HEK293 (cell line): Measurements from ENCODE around the gene SAT1.

Experiments
- CTCF ChIA-PET: fragments of 350-600 bp; formaldehyde crosslinking; extraction: SDS; loops from one replicate; lab custom pipeline; 2021; ENCODE audit warnings: antibody characterized with exemption; lab: Yijun Ruan, JAX
- POLR2A ChIA-PET: fragments of 300-600 bp; formaldehyde crosslinking; extraction: SDS; loops from one replicate; lab custom pipeline; 2020; ENCODE audit warnings: antibody characterized with exemption, inconsistent platforms; lab: Yijun Ruan, JAX
- H3K27ac ChIP-seq: fragments of 200-500 bp; sonication (Bioruptor generic); 2 replicates; pipeline ENCODE4 v1.5.1; 2014; ENCODE audit warnings: low read depth, low read length, control low read depth, inconsistent platforms; ENCODE audit errors: extremely low read depth
- H3K36me3 ChIP-seq, 2 experiments: fragments of 200-500 bp in 1 of 2; sonication (Bioruptor generic) in 1 of 2; 1 replicate in 1 of 2; 2 replicates in 1 of 2; pipeline ENCODE4 v1.5.1; 2014 to 2017; ENCODE audit warnings: inconsistent platforms in 2 of 2, low read length in 2 of 2; ENCODE audit not compliant: control insufficient read depth in 2 of 2, insufficient read depth in 1 of 2
- H3K4me1 ChIP-seq: fragments of 200-500 bp; sonication (Bioruptor generic); 2 replicates; pipeline ENCODE4 v1.5.1; 2014; ENCODE audit warnings: mild to moderate bottlenecking, low read length, inconsistent platforms; ENCODE audit not compliant: control insufficient read depth, insufficient read depth
- H3K4me3 ChIP-seq: 2 replicates; pipeline ENCODE4 v1.5.1; 2011; ENCODE audit warnings: low read depth, mild to moderate bottlenecking, control low read depth, low read length, moderate library complexity
- H3K9me3 ChIP-seq: fragments of 200-500 bp; sonication (Bioruptor generic); 2 replicates; pipeline ENCODE4 v1.5.1; 2014; ENCODE audit warnings: low read depth, low read length, inconsistent platforms; ENCODE audit not compliant: control insufficient read depth, insufficient read depth
- EGR2 ChIP-seq: fragments of 450-650 bp; formaldehyde crosslinking; IDR thresholded peaks from 2 replicates; pipeline ENCODE4 v1.5.1; 2016; ENCODE audit warnings: low read depth, missing biosample characterization, missing genetic modification characterization
- GLI4 ChIP-seq: fragments of 450-650 bp; formaldehyde crosslinking; IDR thresholded peaks from 2 replicates; pipeline ENCODE4 v1.5.1; 2016; ENCODE audit warnings: missing biosample characterization, missing genetic modification characterization
- GLIS1 ChIP-seq: fragments of 450-650 bp; formaldehyde crosslinking; IDR thresholded peaks from 2 replicates; pipeline ENCODE4 v1.5.1; 2016; ENCODE audit warnings: missing biosample characterization, missing genetic modification characterization
- GLIS2 ChIP-seq: fragments of 450-650 bp; formaldehyde crosslinking; IDR thresholded peaks from 2 replicates; pipeline ENCODE4 v1.5.1; 2016; ENCODE audit warnings: missing biosample characterization, missing genetic modification characterization
- HIC1 ChIP-seq: fragments of 450-650 bp; formaldehyde crosslinking; IDR thresholded peaks from 2 replicates; pipeline ENCODE4 v1.5.1; 2016; ENCODE audit warnings: missing biosample characterization, missing genetic modification characterization
- HOXD13 ChIP-seq: sonication (generic); formaldehyde crosslinking; IDR thresholded peaks from 2 replicates; pipeline ENCODE4 v1.8.0; 2022; ENCODE audit warnings: missing genetic modification reagents, borderline replicate concordance
- KLF1 ChIP-seq: fragments of 450-650 bp; formaldehyde crosslinking; IDR thresholded peaks from 2 replicates; pipeline ENCODE4 v1.5.1; 2016; ENCODE audit warnings: missing biosample characterization, missing genetic modification characterization
- KLF10 ChIP-seq: fragments of 450-650 bp; IDR thresholded peaks from 2 replicates; pipeline ENCODE4 v1.5.1; 2018; ENCODE audit warnings: missing biosample characterization, mild to moderate bottlenecking, missing genetic modification characterization
- KLF16 ChIP-seq: fragments of 450-650 bp; formaldehyde crosslinking; IDR thresholded peaks from 2 replicates; pipeline ENCODE4 v1.5.1; 2017; ENCODE audit warnings: missing biosample characterization, missing genetic modification characterization
- KLF8 ChIP-seq: fragments of 450-650 bp; formaldehyde crosslinking; IDR thresholded peaks from 2 replicates; pipeline ENCODE4 v1.5.1; 2016; ENCODE audit warnings: missing biosample characterization, missing genetic modification characterization
- KLF9 ChIP-seq: fragments of 450-650 bp; formaldehyde crosslinking; IDR thresholded peaks from 2 replicates; pipeline ENCODE4 v1.5.1; 2016; ENCODE audit warnings: missing biosample characterization, missing genetic modification characterization, low read depth
- TRIM28 ChIP-seq: IDR thresholded peaks from 2 replicates; pipeline ENCODE4 v1.6.1; 2011; ENCODE audit warnings: low read length, control low read depth, borderline replicate concordance
- ZBTB1 ChIP-seq: fragments of 450-650 bp; formaldehyde crosslinking; IDR thresholded peaks from 2 replicates; pipeline ENCODE4 v1.5.1; 2016; ENCODE audit warnings: missing biosample characterization, missing genetic modification characterization
- ZBTB20 ChIP-seq: fragments of 450-650 bp; formaldehyde crosslinking; IDR thresholded peaks from 2 replicates; pipeline ENCODE4 v1.5.1; 2016; ENCODE audit warnings: missing biosample characterization, missing genetic modification characterization
- ZBTB48 ChIP-seq: fragments of 450-650 bp; formaldehyde crosslinking; IDR thresholded peaks from 2 replicates; pipeline ENCODE4 v1.5.1; 2016; ENCODE audit warnings: missing biosample characterization, missing genetic modification characterization
- ZBTB7A ChIP-seq: fragments of 450-650 bp; formaldehyde crosslinking; IDR thresholded peaks from 2 replicates; pipeline ENCODE4 v1.5.1; 2016; ENCODE audit warnings: low read depth, missing biosample characterization, missing genetic modification characterization
- ZEB2 ChIP-seq: fragments of 450-650 bp; formaldehyde crosslinking; IDR thresholded peaks from 2 replicates; pipeline ENCODE4 v1.5.1; 2016; ENCODE audit warnings: missing biosample characterization, missing genetic modification characterization
- ZIC2 ChIP-seq: fragments of 450-650 bp; formaldehyde crosslinking; IDR thresholded peaks from 2 replicates; pipeline ENCODE4 v1.5.1; 2016; ENCODE audit warnings: missing biosample characterization, missing genetic modification characterization
- ZNF274 ChIP-seq, 2 experiments: fragments of 200-500 bp in 1 of 2; fragments of 450-650 bp in 1 of 2; sonication (Bioruptor generic) in 1 of 2; formaldehyde crosslinking in 1 of 2; IDR thresholded peaks; 2 replicates each; pipeline versions ENCODE4 v1.5.1 to v1.6.1; 2014 to 2016; ENCODE audit warnings: borderline replicate concordance in 1 of 2, inconsistent platforms in 1 of 2, low read length in 1 of 2, missing biosample characterization in 1 of 2, missing genetic modification characterization in 1 of 2
- ZNF302 ChIP-seq: fragments of 450-650 bp; formaldehyde crosslinking; IDR thresholded peaks from 2 replicates; pipeline ENCODE4 v1.5.1; 2016; ENCODE audit warnings: missing biosample characterization, missing genetic modification characterization, low read depth
- ZNF341 ChIP-seq: fragments of 450-650 bp; formaldehyde crosslinking; IDR thresholded peaks from 2 replicates; pipeline ENCODE4; 2016; ENCODE audit warnings: low read depth, missing biosample characterization, missing genetic modification characterization
- ZNF350 ChIP-seq: fragments of 450-650 bp; formaldehyde crosslinking; IDR thresholded peaks from 2 replicates; pipeline ENCODE4 v1.5.0; 2017; ENCODE audit warnings: missing biosample characterization, mild to moderate bottlenecking, missing genetic modification characterization
- ZNF366 ChIP-seq: fragments of 450-650 bp; formaldehyde crosslinking; conservative IDR thresholded peaks from 2 replicates; pipeline ENCODE4 v1.5.1; 2016; ENCODE audit warnings: missing biosample characterization, missing genetic modification characterization
- ZNF501 ChIP-seq: fragments of 450-650 bp; formaldehyde crosslinking; IDR thresholded peaks from 2 replicates; pipeline ENCODE4 v1.5.1; 2016; ENCODE audit warnings: missing biosample characterization, missing genetic modification characterization
- ZNF596 ChIP-seq: fragments of 450-650 bp; IDR thresholded peaks from 2 replicates; pipeline ENCODE4 v1.5.0; 2018; ENCODE audit warnings: missing biosample characterization, mild to moderate bottlenecking, missing genetic modification characterization, moderate library complexity
- ZNF660 ChIP-seq: fragments of 450-650 bp; IDR thresholded peaks from 2 replicates; pipeline ENCODE4 v1.5.1; 2018; ENCODE audit warnings: missing biosample characterization, mild to moderate bottlenecking, missing genetic modification characterization
- ZNF837 ChIP-seq: fragments of 450-650 bp; formaldehyde crosslinking; IDR thresholded peaks from 2 replicates; pipeline ENCODE4 v1.5.1; 2016; ENCODE audit warnings: missing biosample characterization, missing genetic modification characterization
- TF ChIP-seq, protein P1 (sequence below): fragments of 450-650 bp; formaldehyde crosslinking; IDR thresholded peaks from 2 replicates; pipeline ENCODE4 v1.5.1; 2016; ENCODE audit warnings: missing biosample characterization, missing genetic modification characterization
- TF ChIP-seq, protein P2 (sequence below): fragments of 450-650 bp; formaldehyde crosslinking; IDR thresholded peaks from 2 replicates; pipeline ENCODE4 v1.5.1; 2016; ENCODE audit warnings: missing biosample characterization, missing genetic modification characterization

Gene SAT1

GRCh38 chrX:23742174-23742696 is 40.7 kb upstream of the SAT1 start (continued):
- peak; percentile 32; the same call in 1 of the 2 replicates for TF ChIP-seq TRIM28
- TF ChIP-seq KLF1 = no peak
- no peak for TF ChIP-seq ZNF302
- peak; percentile 77 for TF ChIP-seq KLF10 (tag by site-specific recombination)
- TF ChIP-seq ZNF596 = peak; percentile 97

DNA sequence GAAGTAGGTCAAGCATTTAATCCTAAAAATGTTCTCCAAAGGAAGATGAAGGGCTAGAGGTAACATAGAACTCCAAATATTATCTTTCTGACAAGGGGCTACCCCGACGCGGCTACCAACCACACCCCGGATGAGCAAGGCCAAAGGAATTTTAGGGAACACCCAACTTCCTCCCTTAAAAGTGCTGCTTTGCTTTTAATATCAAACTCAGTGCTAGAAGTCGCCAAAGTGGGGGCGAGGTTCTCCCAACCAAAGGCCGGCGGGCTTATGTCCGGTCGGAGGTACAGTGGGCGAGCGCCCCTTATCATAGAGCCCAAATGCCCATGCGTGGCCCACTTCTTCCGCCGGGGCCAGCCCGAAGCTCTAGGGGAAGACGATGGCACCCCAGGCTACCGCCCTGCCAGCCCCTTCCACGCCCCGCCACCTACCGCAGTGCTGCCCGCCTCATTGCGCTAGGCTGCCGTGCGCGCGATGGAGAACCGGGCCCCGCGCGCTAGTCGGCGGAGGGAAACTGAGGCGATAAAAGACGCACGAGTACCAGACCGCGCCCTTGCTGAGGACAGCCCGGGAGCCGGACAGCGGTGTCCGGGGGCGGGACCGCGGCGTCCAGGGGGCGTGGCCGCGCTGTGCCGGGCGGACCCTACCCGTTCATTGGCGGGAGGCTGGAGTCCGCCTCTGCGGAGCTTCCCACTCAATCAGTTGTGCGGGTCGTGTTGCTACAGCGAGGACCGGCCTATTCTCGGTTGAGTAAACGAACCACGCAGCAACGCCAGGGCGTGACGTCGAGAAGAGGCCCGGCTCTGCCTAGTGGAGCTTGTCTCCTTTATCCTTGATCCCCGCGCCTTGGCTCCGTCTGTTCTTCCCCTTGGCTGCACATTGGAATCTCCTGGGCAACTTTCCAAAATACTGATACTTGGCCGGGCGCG is 40.0 kb upstream of the SAT1 start, which contains the start of gene ACOT9:
Gene ACOT9, minus strand, starts transcription at position 580 of the 926 bp plus-strand sequence. Its CDS starts 132 bp downstream, at position 448.
- H3K4me3 ChIP-seq = peak within 1 kb of the TSS; percentile 80
- CTCF ChIA-PET = interaction anchor here (0.7 to 2.1 kb wide), 4 partner anchors 12 to 159 kb away, joined by 4 to 7 read pairs (median 6); no protein-coding TSS in a partner anchor
- H3K36me3 ChIP-seq = no peaks in the 10 kb centered on the region
- H3K9me3 ChIP-seq = no peaks in the 10 kb centered on the region
- H3K27ac ChIP-seq = peak within 1 kb of the TSS; percentile 77
- no peaks in the 10 kb centered on the region; the same call in 1 of the 2 replicates for H3K4me1 ChIP-seq
- POLR2A ChIA-PET = interaction anchor here (0.5 to 3.1 kb wide), 12 partner anchors 9 to 283 kb away, joined by 3 to 46 read pairs (median 5); partner anchors contain the start of gene SAT1
- TF ChIP-seq ZBTB48 (tag by site-specific recombination) (peak; percentile 81), ZBTB20 (tag by site-specific recombination) (peak; percentile 83; the same call in 1 of the 2 replicates), ZIC2 (tag by site-specific recombination) (peak; percentile 45; the same call in 1 of the 2 replicates), ZBTB7A (tag by site-specific recombination) (no peak), ZBTB1 (tag by site-specific recombination) (0 out of 2 replicates have a peak, but pooled peaks have one; percentile 19), ZNF837 (tag by site-specific recombination) (no peak), ZNF660 (tag by site-specific recombination) (peak; percentile 66), KLF1 (peak; percentile 70), HOXD13 (CRISPR knock-in tag) (no peak), HIC1 (tag by site-specific recombination) (peak; percentile 91), EGR2 (tag by site-specific recombination) (peak; percentile 79), ZNF341 (peak; percentile 25; the same call in 1 of the 2 replicates), KLF8 (tag by site-specific recombination) (peak; percentile 47; the same call in 1 of the 2 replicates), GLIS2 (tag by site-specific recombination) (peak; percentile 62), ZNF274 (IDR thresholded peaks at IDR 0.05; ENCODE audit: low read length) (no peak), ZNF274 (tag by site-specific recombination; IDR thresholded peaks at IDR 0.05; ENCODE audit: borderline replicate concordance) (no peak), ZNF366 (tag by site-specific recombination) (peak; percentile 60), KLF16 (tag by site-specific recombination) (peak; percentile 67), GLIS1 (tag by site-specific recombination) (peak; percentile 24), KLF9 (tag by site-specific recombination) (peak; percentile 95), ZNF501 (0 out of 2 replicates have a peak, but pooled peaks have one; percentile 44), ZNF350 (no peak), GLI4 (tag by site-specific recombination) (no peak), ZEB2 (tag by site-specific recombination) (peak; percentile 71)
- TF ChIP-seq, protein P1, sequence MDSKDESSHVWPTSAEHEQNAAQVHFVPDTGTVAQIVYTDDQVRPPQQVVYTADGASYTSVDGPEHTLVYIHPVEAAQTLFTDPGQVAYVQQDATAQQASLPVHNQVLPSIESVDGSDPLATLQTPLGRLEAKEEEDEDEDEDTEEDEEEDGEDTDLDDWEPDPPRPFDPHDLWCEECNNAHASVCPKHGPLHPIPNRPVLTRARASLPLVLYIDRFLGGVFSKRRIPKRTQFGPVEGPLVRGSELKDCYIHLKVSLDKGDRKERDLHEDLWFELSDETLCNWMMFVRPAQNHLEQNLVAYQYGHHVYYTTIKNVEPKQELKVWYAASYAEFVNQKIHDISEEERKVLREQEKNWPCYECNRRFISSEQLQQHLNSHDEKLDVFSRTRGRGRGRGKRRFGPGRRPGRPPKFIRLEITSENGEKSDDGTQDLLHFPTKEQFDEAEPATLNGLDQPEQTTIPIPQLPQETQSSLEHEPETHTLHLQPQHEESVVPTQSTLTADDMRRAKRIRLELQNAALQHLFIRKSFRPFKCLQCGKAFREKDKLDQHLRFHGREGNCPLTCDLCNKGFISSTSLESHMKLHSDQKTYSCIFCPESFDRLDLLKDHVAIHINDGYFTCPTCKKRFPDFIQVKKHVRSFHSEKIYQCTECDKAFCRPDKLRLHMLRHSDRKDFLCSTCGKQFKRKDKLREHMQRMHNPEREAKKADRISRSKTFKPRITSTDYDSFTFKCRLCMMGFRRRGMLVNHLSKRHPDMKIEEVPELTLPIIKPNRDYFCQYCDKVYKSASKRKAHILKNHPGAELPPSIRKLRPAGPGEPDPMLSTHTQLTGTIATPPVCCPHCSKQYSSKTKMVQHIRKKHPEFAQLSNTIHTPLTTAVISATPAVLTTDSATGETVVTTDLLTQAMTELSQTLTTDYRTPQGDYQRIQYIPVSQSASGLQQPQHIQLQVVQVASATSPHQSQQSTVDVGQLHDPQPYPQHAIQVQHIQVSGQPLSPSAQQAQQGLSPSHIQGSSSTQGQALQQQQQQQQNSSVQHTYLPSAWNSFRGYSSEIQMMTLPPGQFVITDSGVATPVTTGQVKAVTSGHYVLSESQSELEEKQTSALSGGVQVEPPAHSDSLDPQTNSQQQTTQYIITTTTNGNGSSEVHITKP = peak; percentile 99
- TF ChIP-seq, protein P2, sequence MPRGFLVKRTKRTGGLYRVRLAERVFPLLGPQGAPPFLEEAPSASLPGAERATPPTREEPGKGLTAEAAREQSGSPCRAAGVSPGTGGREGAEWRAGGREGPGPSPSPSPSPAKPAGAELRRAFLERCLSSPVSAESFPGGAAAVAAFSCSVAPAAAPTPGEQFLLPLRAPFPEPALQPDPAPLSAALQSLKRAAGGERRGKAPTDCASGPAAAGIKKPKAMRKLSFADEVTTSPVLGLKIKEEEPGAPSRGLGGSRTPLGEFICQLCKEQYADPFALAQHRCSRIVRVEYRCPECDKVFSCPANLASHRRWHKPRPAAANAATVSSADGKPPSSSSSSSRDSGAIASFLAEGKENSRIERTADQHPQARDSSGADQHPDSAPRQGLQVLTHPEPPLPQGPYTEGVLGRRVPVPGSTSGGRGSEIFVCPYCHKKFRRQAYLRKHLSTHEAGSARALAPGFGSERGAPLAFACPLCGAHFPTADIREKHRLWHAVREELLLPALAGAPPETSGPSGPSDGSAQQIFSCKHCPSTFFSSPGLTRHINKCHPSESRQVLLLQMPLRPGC = no peak; the same call in 1 of the 2 replicates
